CD14-positive monocyte (primary cell): ENCODE results near the gene OARD1. TPM values are rescaled to one million over a fixed set of nuclear protein-coding genes. Genes with fewer than 3 reads are reported as not detected.
A peak's percentile ranks its signal among the peaks of the same experiment; 100 is the strongest.

Experiments used
- DNase-seq, 3 donors: peaks; one replicate each; pipeline ENCODE4 v3.0.0-alpha.2; 2011 to 2022
- H2AFZ ChIP-seq: 2 replicates; pipeline ENCODE4 v1.6.0; 2012; ENCODE audit warnings: mild to moderate bottlenecking, low read depth, low read length, inconsistent platforms; ENCODE audit not compliant: insufficient read depth, poor library complexity, severe bottlenecking
- H3K27ac ChIP-seq, 2 donors: 1 replicate in 1 of 2; 2 replicates in 1 of 2; pipeline ENCODE4 v1.5.1; 2012 to 2013; ENCODE audit warnings: low read length in 2 of 2, control low read depth in 1 of 2, inconsistent platforms in 1 of 2, low read depth in 1 of 2, mild to moderate bottlenecking in 1 of 2
- H3K27me3 ChIP-seq, 2 donors: one replicate each; pipeline versions ENCODE4 v1.6.0 to v1.6.1; 2011 to 2013; ENCODE audit warnings: low read length in 2 of 2; ENCODE audit not compliant: control insufficient read depth in 2 of 2, insufficient read depth in 2 of 2
- H3K36me3 ChIP-seq, 2 donors: replicated peaks in 1 of 2; 1 replicate in 1 of 2; 2 replicates in 1 of 2; pipeline versions ENCODE4 v1.5.1 to v1.6.1; 2012 to 2013; ENCODE audit warnings: low read length in 2 of 2, control low read depth in 1 of 2, inconsistent platforms in 1 of 2, mild to moderate bottlenecking in 1 of 2; ENCODE audit not compliant: insufficient read depth in 2 of 2, control insufficient read depth in 1 of 2
- H3K4me1 ChIP-seq, 2 donors: 1 replicate in 1 of 2; 2 replicates in 1 of 2; pipeline versions ENCODE4 v1.5.1 to v1.6.1; 2012 to 2013; ENCODE audit warnings: low read length in 2 of 2, control low read depth in 1 of 2, inconsistent platforms in 1 of 2, mild to moderate bottlenecking in 1 of 2, moderate library complexity in 1 of 2; ENCODE audit not compliant: insufficient read depth in 2 of 2, control insufficient read depth in 1 of 2
- H3K4me2 ChIP-seq: replicated peaks from 2 replicates; pipeline ENCODE3; 2012; ENCODE audit warnings: low read length, moderate library complexity, mild to moderate bottlenecking; ENCODE audit not compliant: poor library complexity, severe bottlenecking; ENCODE audit errors: extremely low read depth
- H3K4me3 ChIP-seq, 3 experiments: fragments of 200-600 bp in 1 of 3; sonication (generic) in 1 of 3; replicated peaks in 1 of 3; 1 replicate in 2 of 3; 2 replicates in 1 of 3; pipeline ENCODE4 v1.5.1; 2011 to 2013; ENCODE audit warnings: low read length in 3 of 3, mild to moderate bottlenecking in 3 of 3, control low read depth in 2 of 3, low read depth in 2 of 3, inconsistent platforms in 1 of 3, moderate library complexity in 1 of 3
- H3K79me2 ChIP-seq: 2 replicates; pipeline ENCODE4 v1.6.0; 2012; ENCODE audit warnings: mild to moderate bottlenecking, control low read depth, inconsistent platforms, low read length, moderate library complexity; ENCODE audit not compliant: insufficient read depth
- H3K9ac ChIP-seq: 2 replicates; pipeline ENCODE4 v1.6.0; 2017; ENCODE audit warnings: low read length, mild to moderate bottlenecking; ENCODE audit not compliant: insufficient read depth, poor library complexity, severe bottlenecking
- H3K9me3 ChIP-seq, 2 donors: replicated peaks in 1 of 2; 1 replicate in 1 of 2; 2 replicates in 1 of 2; pipeline versions ENCODE4 v1.5.1 to v1.6.1; 2012 to 2013; ENCODE audit warnings: low read length in 2 of 2, control low read depth in 1 of 2; ENCODE audit not compliant: control insufficient read depth in 1 of 2, insufficient read depth in 1 of 2
- H4K20me1 ChIP-seq: 2 replicates; pipeline ENCODE4 v1.6.0; 2012; ENCODE audit warnings: mild to moderate bottlenecking, low read length, control low read depth, moderate library complexity; ENCODE audit not compliant: insufficient read depth
- H3K27ac Mint-ChIP-seq, 7 donors: one replicate each; pipeline ENCODE4 v1.8.0; 2020; ENCODE audit warnings: mild to moderate bottlenecking in 7 of 7, mixed read lengths in 7 of 7, moderate library complexity in 6 of 7, inconsistent platforms in 2 of 7
- H3K27me3 Mint-ChIP-seq, 3 donors: one replicate each; pipeline ENCODE4 v1.8.0; 2021 to 2022; ENCODE audit warnings: low read depth in 3 of 3, mild to moderate bottlenecking in 3 of 3, mixed read lengths in 3 of 3, moderate library complexity in 3 of 3, inconsistent platforms in 1 of 3
- H3K36me3 Mint-ChIP-seq, 2 donors: one replicate each; pipeline ENCODE4 v1.8.0; 2020; ENCODE audit warnings: mixed read lengths in 2 of 2, inconsistent platforms in 1 of 2, mild to moderate bottlenecking in 1 of 2
- H3K4me1 Mint-ChIP-seq: one replicate; pipeline ENCODE4 v1.8.0; 2020; ENCODE audit warnings: mild to moderate bottlenecking, mixed read lengths
- H3K4me3 Mint-ChIP-seq, 2 donors: one replicate each; pipeline ENCODE4 v1.8.0; 2020; ENCODE audit warnings: mild to moderate bottlenecking in 2 of 2, mixed read lengths in 2 of 2, moderate library complexity in 1 of 2
- H3K9me3 Mint-ChIP-seq, 7 donors: one replicate each; pipeline ENCODE4 v1.8.0; 2020 to 2022; ENCODE audit warnings: mixed read lengths in 7 of 7, mild to moderate bottlenecking in 6 of 7, moderate library complexity in 6 of 7, inconsistent platforms in 2 of 7
- CTCF ChIP-seq: fragments of 200-600 bp; IDR thresholded peaks from one replicate; pipeline ENCODE4 v1.8.0; 2022; ENCODE audit warnings: antibody characterized with exemption, mild to moderate bottlenecking
- WGBS: methylation state at CpG from one replicate; pipeline ENCODE4 v1.1.5; 2013; ENCODE audit warnings: missing lambda C conversion rate; ENCODE audit not compliant: insufficient coverage; 5-methylcytosine and 5-hydroxymethylcytosine counted together
- intact Hi-C, 2 donors: fragments of 100-400 bp; cut with micrococcal nuclease; formaldehyde crosslinking; loops; one replicate each; pipeline versions ENCODE4 v1.15.0 to v1.15.1; 2023
- polyA plus RNA-seq, 3 donors: library from polyadenylated mRNA; depleted of rRNA in 1 of 3; unstranded in 2 of 3; stranded (reverse) in 1 of 3; fragments of 300-500 nt in 2 of 3; fragments of >200 nt in 1 of 3; fragmentation: Illumina TruSeq in 2 of 3; gene quantifications; 1 replicate in 2 of 3; 2 replicates in 1 of 3; pipeline ENCODE4 v1.2.3, GENCODE V29; 2012 to 2021

Gene OARD1
- polyA plus RNA-seq, 3 donors, result 6.5 to 23.6 (median 16.8) TPM

- DNase-seq, result no peak
- Mint-ChIP-seq H3K4me3 (no peak overlapping the region), H3K36me3 (no peaks in the 10 kb centered on the region), H3K9me3 (peaks cover 0 to 2% (median 0%) of the 10 kb centered on the region in 7 donors), H3K4me1 (peaks cover 12% of the 10 kb centered on the region), H3K27me3 (peaks cover 3 to 5% (median 3%) of the 10 kb centered on the region in 3 donors), H3K27ac (no peak overlapping the region)
- intact Hi-C loops, result no loop called here
- Histone ChIP-seq H3K9ac (no peak overlapping the region), H4K20me1 (no peaks in the 10 kb centered on the region), H3K9me3 (no peaks in the 10 kb centered on the region), H3K4me3 (no peak overlapping the region), H3K79me2 (no peaks in the 10 kb centered on the region), H3K27ac (no peak overlapping the region), H3K27me3 (no peaks in the 10 kb centered on the region), H3K4me2 (no peak overlapping the region), H3K4me1 (peaks cover 9 to 12% of the 10 kb centered on the region in 2 donors), H3K36me3 (no peaks in the 10 kb centered on the region), H2AFZ (no peak overlapping the region)
- TF ChIP-seq CTCF, result no peak
- WGBS, result 95% methylated on average over 9 of the region's 15 CpGs
These were observed 39.3 kb downstream of the OARD1 start for GRCh38 chr6:41032830-41033229.

GRCh38 chr6:41028561-41029412 lies 43.4 kb downstream of the OARD1 start:
- no peaks in the 10 kb centered on the region for H3K36me3 ChIP-seq
- H3K4me3 Mint-ChIP-seq, result peak overlapping the region; percentile 79 to 96
- peak overlapping the region; percentile 90 for H3K4me2 ChIP-seq
- H3K79me2 ChIP-seq, result no peaks in the 10 kb centered on the region
- 29% methylated on average over 4 of the region's 13 CpGs for WGBS
- TF ChIP-seq CTCF, result no peak
- H3K27ac ChIP-seq, result no peak overlapping the region
- no peaks in the 10 kb centered on the region for H3K27me3 ChIP-seq
- peak overlapping the region; percentile 30 to 76 (median 49) for H3K4me3 ChIP-seq
- peak overlapping the region; percentile 67 for H3K9ac ChIP-seq
- H3K9me3 ChIP-seq, result no peaks in the 10 kb centered on the region
- intact Hi-C loops, result no loop called here
- H3K4me1 Mint-ChIP-seq, result peaks cover 28% of the 10 kb centered on the region
- peaks cover 22 to 27% of the 10 kb centered on the region in 2 donors for H3K4me1 ChIP-seq
- peak overlapping the region; percentile 96 for H2AFZ ChIP-seq
- H3K36me3 Mint-ChIP-seq, result no peaks in the 10 kb centered on the region
- H4K20me1 ChIP-seq, result no peaks in the 10 kb centered on the region
- peak in 1 of 3 donors; percentile 20 for DNase-seq
- peak overlapping the region in 4 of 7 donors; percentile 13 to 55 (median 38) for H3K27ac Mint-ChIP-seq
- H3K9me3 Mint-ChIP-seq, result peaks cover 0 to 2% (median 0%) of the 10 kb centered on the region in 7 donors
- H3K27me3 Mint-ChIP-seq, result peaks cover 0 to 5% (median 3%) of the 10 kb centered on the region in 3 donors
